Heart right ventricle (tissue), 16 donors: ENCODE results near the gene M1AP. TPM values are rescaled to one million over a fixed set of nuclear protein-coding genes. Genes with fewer than 3 reads are reported as not detected.

Experiments used
- ATAC-seq, 8 donors: fragments of 200-7000 bp; cut with Tn5 transposase; one replicate each; pipeline ENCODE4 v1.9.1; 2020; ENCODE audit warnings: mild to moderate bottlenecking in 8 of 8, moderate library complexity in 8 of 8, moderate number of reproducible peaks in 1 of 8
- DNase-seq, 2 donors: peaks; one replicate each; pipeline ENCODE4 v3.0.0-alpha.2; 2020
- H3K27ac ChIP-seq, 10 donors: fragments of 200-600 bp; sonication (generic) in 2 of 10; one replicate each; pipeline versions ENCODE4 v1.5.0 to v1.8.0; 2020 to 2022; ENCODE audit warnings: mild to moderate bottlenecking in 3 of 10
- H3K27me3 ChIP-seq, 7 donors: fragments of 200-600 bp; one replicate each; pipeline ENCODE4 v1.8.0; 2021 to 2022; ENCODE audit warnings: mild to moderate bottlenecking in 2 of 7
- H3K36me3 ChIP-seq, 9 donors: fragments of 200-600 bp; sonication (generic) in 1 of 9; one replicate each; pipeline versions ENCODE4 v1.5.0 to v1.8.0; 2020 to 2022; ENCODE audit warnings: mild to moderate bottlenecking in 2 of 9
- H3K4me1 ChIP-seq, 9 donors: fragments of 200-600 bp; sonication (generic) in 1 of 9; one replicate each; pipeline versions ENCODE4 v1.5.0 to v1.8.0; 2020 to 2022; ENCODE audit warnings: mild to moderate bottlenecking in 4 of 9
- H3K4me3 ChIP-seq, 10 donors: fragments of 200-600 bp; sonication (generic) in 2 of 10; one replicate each; pipeline versions ENCODE4 v1.5.0 to v1.8.0; 2020 to 2022; ENCODE audit warnings: mild to moderate bottlenecking in 7 of 10, moderate library complexity in 2 of 10
- H3K9me3 ChIP-seq, 11 donors: fragments of 200-600 bp in 10 of 11; sonication (generic) in 2 of 11; one replicate each; pipeline versions ENCODE4 v1.5.0 to v1.8.0; 2013 to 2022; ENCODE audit warnings: mild to moderate bottlenecking in 2 of 11, control low read depth in 1 of 11, moderate library complexity in 1 of 11
- WGBS, 2 donors: extraction: QIAGEN DNeasy Blood & Tissue Kit; methylation state at CpG; one replicate each; pipeline ENCODE4 v1.1.7; 2013; ENCODE audit warnings: inconsistent platforms in 1 of 2; 5-methylcytosine and 5-hydroxymethylcytosine counted together
- intact Hi-C, 10 donors: fragments of 100-400 bp; cut with DNase I; formaldehyde crosslinking; loops; one replicate each; pipeline versions ENCODE4 v1.11.1 to v1.14.2; 2022
- polyA plus RNA-seq, 2 donors: library from polyadenylated mRNA; stranded (reverse); fragments of 200-250 nt; gene quantifications; one replicate each; pipeline ENCODE4 v1.2.3, GENCODE V29; 2013
- total RNA-seq, 10 donors: library from RNA; stranded (reverse); fragmentation: NEBNext Ultra II Directional in 3 of 10; extraction: Animal tissue kit (Norgen Biotek cat#: 25700) in 3 of 10; gene quantifications; one replicate each; pipeline versions ENCODE4 v1.2.1 to v1.2.4, GENCODE V29; 2021 to 2023
- TF ChIP-seq, protein P1 (sequence below), 9 donors: fragments of 200-600 bp; sonication (generic) in 2 of 9; IDR thresholded peaks; one replicate each; pipeline versions ENCODE4 v1.5.0 to v1.8.0; 2021 to 2022; ENCODE audit warnings: antibody characterized with exemption in 9 of 9, mild to moderate bottlenecking in 5 of 9, moderate library complexity in 1 of 9
- donor health status: Arrhythmogenic right ventricular cardiomyopathy.
- donor health status: ischemic (EF 13 %, LVEDD 7.1; RV severe dilation, severe dysfunction).
- donor health status: healthy with polysubstance abuse.
- donor health status: DM: no; HTN: yes; CAD: no.
- donor health status: DM: no; HTN: no; CAD: no.
- donor health status: ischemic (EF 25% LVEDD 6.9; RV normal size, moderate dysfunction).
- donor health status: ischemic (EF 25% LVEDD 5.7; RV mildly dilated, moderate dysfunction).
- donor health status: healthy.
- donor health status: DM: yes; HTN: yes; CAD: no.
- donor health status: Ischemic cardiomyopathy.
- donor health status: ischemic (EF 35%, LVEDD 5.7; RV mildly dilated, moderate dysfunction).
- donor health status: nonischemic (EF 11% LVEDD 7.7; RV severe dilation, severe dysfunction).
- donor health status: DM: yes; HTN: yes; CAD: no.
- donor health status: PGD.
- donor health status: ischemic (EF 29% LVEDD 5.4; RV normal size, mild dysfunction).
- donor health status: nonischemic (EF 23%, LVEDD 6.1; RV moderate dilation, normal function).

M1AP gene
- total and polyA plus RNA-seq, 12 donors = 0.03 to 0.44 (median 0.18) TPM; not detected in 7

- H3K27me3 ChIP-seq = peaks cover 0 to 14% (median 0%) of the 10 kb centered on the region in 7 donors
These were observed 41.5 kb upstream of the M1AP start for GRCh38 chr2:74689671-74690070.

GRCh38 chr2:74688881-74689280 is 40.8 kb upstream of the M1AP start:
- TF ChIP-seq, protein P1, sequence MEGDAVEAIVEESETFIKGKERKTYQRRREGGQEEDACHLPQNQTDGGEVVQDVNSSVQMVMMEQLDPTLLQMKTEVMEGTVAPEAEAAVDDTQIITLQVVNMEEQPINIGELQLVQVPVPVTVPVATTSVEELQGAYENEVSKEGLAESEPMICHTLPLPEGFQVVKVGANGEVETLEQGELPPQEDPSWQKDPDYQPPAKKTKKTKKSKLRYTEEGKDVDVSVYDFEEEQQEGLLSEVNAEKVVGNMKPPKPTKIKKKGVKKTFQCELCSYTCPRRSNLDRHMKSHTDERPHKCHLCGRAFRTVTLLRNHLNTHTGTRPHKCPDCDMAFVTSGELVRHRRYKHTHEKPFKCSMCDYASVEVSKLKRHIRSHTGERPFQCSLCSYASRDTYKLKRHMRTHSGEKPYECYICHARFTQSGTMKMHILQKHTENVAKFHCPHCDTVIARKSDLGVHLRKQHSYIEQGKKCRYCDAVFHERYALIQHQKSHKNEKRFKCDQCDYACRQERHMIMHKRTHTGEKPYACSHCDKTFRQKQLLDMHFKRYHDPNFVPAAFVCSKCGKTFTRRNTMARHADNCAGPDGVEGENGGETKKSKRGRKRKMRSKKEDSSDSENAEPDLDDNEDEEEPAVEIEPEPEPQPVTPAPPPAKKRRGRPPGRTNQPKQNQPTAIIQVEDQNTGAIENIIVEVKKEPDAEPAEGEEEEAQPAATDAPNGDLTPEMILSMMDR (IDR thresholded peaks at IDR 0.05) = no peak
- no peaks in the 10 kb centered on the region for H3K36me3 ChIP-seq
- H3K4me1 ChIP-seq = peaks cover 0 to 3% (median 0%) of the 10 kb centered on the region in 9 donors
- H3K4me3 ChIP-seq = no peak overlapping the region
- ATAC-seq = no peak
- intact Hi-C loops = no loop called here
- 91 to 98% methylated on average over 1 of the region's 1 CpG for WGBS, 2 donors
- H3K9me3 ChIP-seq = no peaks in the 10 kb centered on the region
- no peak for DNase-seq
- H3K27ac ChIP-seq = no peak overlapping the region
- peaks cover 0 to 14% (median 0%) of the 10 kb centered on the region in 7 donors for H3K27me3 ChIP-seq

More at GRCh38 chr2:74689671-74690070, 41.5 kb upstream of the M1AP start:
- 75 to 76% methylated on average over 3 of the region's 3 CpGs for WGBS, 2 donors
- ATAC-seq (no peak), DNase-seq (no peak)
- intact Hi-C loops = loop anchor here in 9 of 10 donors (2.0 to 10.0 kb wide), 4 partner anchors 185 to 715 kb away; no protein-coding TSS in a partner anchor
- no peaks in the 10 kb centered on the region for H3K9me3 ChIP-seq
- TF ChIP-seq, protein P1 (IDR thresholded peaks at IDR 0.05) = no peak
- H3K36me3 ChIP-seq = no peaks in the 10 kb centered on the region
- H3K4me1 ChIP-seq = peaks cover 0 to 3% (median 0%) of the 10 kb centered on the region in 9 donors
- no peak overlapping the region for H3K4me3 ChIP-seq
- no peak overlapping the region for H3K27ac ChIP-seq

- DNase-seq (no peak), ATAC-seq (no peak)
- Histone ChIP-seq H3K9me3 (no peaks in the 10 kb centered on the region), H3K36me3 (peaks cover 0 to 9% (median 0%) of the 10 kb centered on the region in 9 donors), H3K4me3 (no peak overlapping the region), H3K4me1 (peaks cover 0 to 1% (median 0%) of the 10 kb centered on the region in 9 donors), H3K27ac (no peak overlapping the region), H3K27me3 (peaks cover 0 to 14% (median 0%) of the 10 kb centered on the region in 7 donors)
- intact Hi-C loops = no loop called here
- TF ChIP-seq, protein P1 (IDR thresholded peaks at IDR 0.05) = no peak
- WGBS, 2 donors = 66 to 88% methylated on average over 3 of the region's 3 CpGs
These were observed 37.3 kb upstream of the M1AP start for GRCh38 chr2:74685408-74685807.

GRCh38 chr2:74682501-74682900 is 34.4 kb upstream of the M1AP start:
- intact Hi-C loops = no loop called here
- TF ChIP-seq, protein P1 (IDR thresholded peaks at IDR 0.05) = no peak
- H3K4me3 ChIP-seq = no peak overlapping the region
- no peaks in the 10 kb centered on the region for H3K9me3 ChIP-seq
- ATAC-seq (no peak), DNase-seq (no peak)
- no peaks in the 10 kb centered on the region for H3K4me1 ChIP-seq
- peaks cover 0 to 39% (median 3%) of the 10 kb centered on the region in 9 donors for H3K36me3 ChIP-seq
- H3K27ac ChIP-seq = no peak overlapping the region
- no peaks in the 10 kb centered on the region for H3K27me3 ChIP-seq
